BE2C (cell line): Measurements from ENCODE around the gene POFUT1.
A peak's percentile ranks its signal among the peaks of the same experiment; 100 is the strongest.

Experiments
- DNase-seq: peaks from one replicate; pipeline ENCODE4 v3.0.0-alpha.2; 2020
- H3K27me3 ChIP-seq: fragments of 250-450 bp; sonication (Bioruptor Pico); 2 replicates; pipeline ENCODE4 v1.5.1; 2020; ENCODE audit warnings: mild to moderate bottlenecking
- H3K36me3 ChIP-seq: fragments of 250-450 bp; sonication (Bioruptor Pico); 2 replicates; pipeline ENCODE4 v1.5.1; 2020; ENCODE audit warnings: mild to moderate bottlenecking
- H3K4me1 ChIP-seq: fragments of 250-450 bp; sonication (Bioruptor Pico); 2 replicates; pipeline ENCODE4 v1.5.1; 2020
- H3K4me3 ChIP-seq: 2 replicates; pipeline ENCODE4 v1.5.1; 2011; ENCODE audit warnings: low read depth, low read length
- H3K9me3 ChIP-seq: fragments of 250-450 bp; sonication (Bioruptor Pico); 2 replicates; pipeline ENCODE4 v1.5.1; 2020
- TF ChIP-seq, protein P1 (sequence below): IDR thresholded peaks from 2 replicates; pipeline ENCODE4 v1.5.1; 2012; ENCODE audit warnings: mild to moderate bottlenecking, low read depth, low read length

POFUT1 gene

DNA sequence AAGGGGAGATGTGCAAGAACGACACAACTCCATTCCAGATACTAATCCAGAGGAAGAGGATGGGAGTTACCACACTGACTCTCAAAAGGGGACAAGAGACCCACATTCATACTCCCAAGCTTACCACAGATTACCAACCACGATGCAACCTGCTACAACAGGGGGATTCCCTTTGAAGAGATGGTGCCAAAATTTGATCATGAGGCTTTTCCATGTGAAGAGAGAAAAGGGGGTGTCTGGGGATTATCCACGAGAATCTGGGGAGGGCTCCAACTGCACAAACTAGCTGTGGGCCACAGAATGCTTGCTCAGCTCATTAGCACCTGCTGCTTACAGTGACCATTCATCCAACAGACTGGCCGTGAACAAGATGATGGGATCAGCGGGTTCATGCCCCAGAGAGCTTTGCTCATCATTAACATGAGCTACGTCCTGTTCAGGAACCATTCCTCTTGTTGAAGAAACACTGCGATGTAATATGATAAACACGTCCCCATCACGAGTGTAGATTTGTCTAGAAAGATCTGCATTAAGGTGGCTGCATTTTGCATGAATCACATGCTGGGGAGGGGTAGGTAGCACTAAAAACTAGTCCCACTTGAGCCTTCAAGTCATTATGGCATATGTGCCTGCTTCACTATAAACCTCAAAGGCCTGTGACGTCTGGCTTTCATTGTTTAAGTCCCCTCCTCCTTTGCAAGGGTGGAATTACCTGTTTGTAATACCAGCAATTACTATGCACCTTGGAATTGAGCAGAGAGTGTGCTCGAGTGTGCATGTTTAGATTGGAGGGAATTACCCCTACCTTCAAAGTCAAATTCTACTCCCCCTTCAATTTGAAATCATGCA is 4.1 kb upstream of the POFUT1 start:
- H3K4me3 ChIP-seq, result no peak overlapping the region
- peaks cover 6% of the 10 kb centered on the region; the same call in 1 of the 2 replicates for H3K4me1 ChIP-seq
- TF ChIP-seq, protein P1, sequence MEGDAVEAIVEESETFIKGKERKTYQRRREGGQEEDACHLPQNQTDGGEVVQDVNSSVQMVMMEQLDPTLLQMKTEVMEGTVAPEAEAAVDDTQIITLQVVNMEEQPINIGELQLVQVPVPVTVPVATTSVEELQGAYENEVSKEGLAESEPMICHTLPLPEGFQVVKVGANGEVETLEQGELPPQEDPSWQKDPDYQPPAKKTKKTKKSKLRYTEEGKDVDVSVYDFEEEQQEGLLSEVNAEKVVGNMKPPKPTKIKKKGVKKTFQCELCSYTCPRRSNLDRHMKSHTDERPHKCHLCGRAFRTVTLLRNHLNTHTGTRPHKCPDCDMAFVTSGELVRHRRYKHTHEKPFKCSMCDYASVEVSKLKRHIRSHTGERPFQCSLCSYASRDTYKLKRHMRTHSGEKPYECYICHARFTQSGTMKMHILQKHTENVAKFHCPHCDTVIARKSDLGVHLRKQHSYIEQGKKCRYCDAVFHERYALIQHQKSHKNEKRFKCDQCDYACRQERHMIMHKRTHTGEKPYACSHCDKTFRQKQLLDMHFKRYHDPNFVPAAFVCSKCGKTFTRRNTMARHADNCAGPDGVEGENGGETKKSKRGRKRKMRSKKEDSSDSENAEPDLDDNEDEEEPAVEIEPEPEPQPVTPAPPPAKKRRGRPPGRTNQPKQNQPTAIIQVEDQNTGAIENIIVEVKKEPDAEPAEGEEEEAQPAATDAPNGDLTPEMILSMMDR, result no peak
- H3K9me3 ChIP-seq, result no peaks in the 10 kb centered on the region
- no peak for DNase-seq
- peaks cover 47% of the 10 kb centered on the region for H3K36me3 ChIP-seq
- no peaks in the 10 kb centered on the region for H3K27me3 ChIP-seq

DNA sequence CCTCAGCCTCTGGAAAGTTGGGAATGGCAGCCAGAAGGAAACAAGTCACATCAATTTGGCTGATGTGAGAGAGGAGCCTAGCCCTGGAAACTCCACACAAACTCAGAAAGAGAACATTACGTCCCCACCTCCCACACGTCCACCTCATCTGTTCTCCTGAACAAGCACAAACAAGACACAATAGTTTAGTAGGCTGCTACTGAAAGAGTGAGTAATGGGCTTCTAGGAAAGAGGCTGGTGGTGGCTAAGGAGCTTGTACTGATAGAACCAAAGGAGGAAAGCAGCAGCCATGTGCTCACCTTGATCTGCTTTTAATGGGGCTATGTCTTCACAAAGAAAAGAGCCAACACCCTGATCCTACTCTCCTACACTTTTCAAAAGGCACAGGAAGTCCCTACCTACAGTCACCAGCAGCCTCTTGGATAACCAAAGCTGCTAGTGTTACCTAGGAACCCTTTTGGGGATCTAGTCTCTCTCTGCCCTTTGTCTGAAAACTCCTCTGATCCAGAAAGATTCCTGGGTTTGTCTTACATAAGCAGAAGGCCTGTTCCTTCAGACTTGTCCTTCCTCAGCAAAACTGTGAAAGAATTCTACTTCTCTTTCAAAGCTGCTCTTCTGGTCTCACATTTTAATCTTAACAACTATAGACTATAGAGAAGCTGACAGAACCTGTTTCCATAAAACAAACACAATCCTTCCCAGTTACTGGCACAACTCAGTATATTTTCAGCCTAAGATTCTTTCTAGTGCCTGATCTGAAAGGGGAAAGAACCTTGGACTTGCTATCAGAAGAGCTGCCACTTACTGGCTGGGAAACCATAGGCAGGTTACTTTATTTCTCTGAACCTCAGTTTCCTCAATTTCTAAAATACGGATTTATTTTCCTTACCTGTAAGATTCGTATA is 3.2 kb upstream of the POFUT1 start:
- H3K4me3 ChIP-seq, result no peak overlapping the region
- H3K9me3 ChIP-seq, result no peaks in the 10 kb centered on the region
- DNase-seq, result no peak
- H3K4me1 ChIP-seq, result peaks cover 6% of the 10 kb centered on the region; the same call in 1 of the 2 replicates
- H3K27me3 ChIP-seq, result no peaks in the 10 kb centered on the region
- H3K36me3 ChIP-seq, result peaks cover 38% of the 10 kb centered on the region
- TF ChIP-seq, protein P1, result no peak

DNA sequence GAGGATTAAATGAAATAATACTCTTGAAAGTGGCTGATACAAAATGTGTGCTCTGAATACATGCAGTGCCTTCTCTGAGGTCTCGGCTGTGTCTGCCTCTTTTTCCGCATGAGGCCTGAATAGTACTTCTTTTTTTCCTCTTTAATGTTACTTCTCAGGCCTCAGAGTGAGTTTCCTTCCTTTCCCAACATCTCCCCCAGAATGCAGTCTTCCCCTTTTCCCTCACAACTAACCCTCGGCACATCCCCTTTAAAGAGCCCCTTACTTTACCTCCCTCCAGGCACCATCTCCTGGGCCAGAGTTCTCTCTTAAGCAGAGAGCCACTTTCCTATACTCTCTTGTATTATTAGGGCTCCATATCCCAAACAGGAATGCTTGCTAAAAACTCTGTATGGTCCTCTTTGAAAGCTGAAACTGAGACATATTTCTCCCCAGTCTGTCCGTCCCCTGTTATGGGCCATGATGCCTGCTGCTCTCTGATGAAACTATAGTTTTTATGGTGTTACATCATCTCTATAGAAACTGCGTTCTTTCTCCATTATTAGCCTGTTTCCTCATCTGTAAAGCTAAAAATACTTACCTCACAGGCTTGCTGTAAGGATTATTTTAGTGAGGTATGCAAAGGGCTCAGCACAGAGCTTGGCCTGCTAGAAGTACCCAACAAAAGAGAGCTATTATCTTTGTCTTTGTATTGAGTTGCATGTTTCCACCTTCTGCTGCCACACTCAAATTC is 2.4 kb upstream of the POFUT1 start:
- peak overlapping the region; percentile 100 for H3K4me3 ChIP-seq
- no peaks in the 10 kb centered on the region for H3K9me3 ChIP-seq
- DNase-seq, result no peak
- TF ChIP-seq, protein P1, result no peak
- H3K36me3 ChIP-seq, result peaks cover 33% of the 10 kb centered on the region
- peaks cover 6% of the 10 kb centered on the region; the same call in 1 of the 2 replicates for H3K4me1 ChIP-seq
- H3K27me3 ChIP-seq, result no peaks in the 10 kb centered on the region

DNA sequence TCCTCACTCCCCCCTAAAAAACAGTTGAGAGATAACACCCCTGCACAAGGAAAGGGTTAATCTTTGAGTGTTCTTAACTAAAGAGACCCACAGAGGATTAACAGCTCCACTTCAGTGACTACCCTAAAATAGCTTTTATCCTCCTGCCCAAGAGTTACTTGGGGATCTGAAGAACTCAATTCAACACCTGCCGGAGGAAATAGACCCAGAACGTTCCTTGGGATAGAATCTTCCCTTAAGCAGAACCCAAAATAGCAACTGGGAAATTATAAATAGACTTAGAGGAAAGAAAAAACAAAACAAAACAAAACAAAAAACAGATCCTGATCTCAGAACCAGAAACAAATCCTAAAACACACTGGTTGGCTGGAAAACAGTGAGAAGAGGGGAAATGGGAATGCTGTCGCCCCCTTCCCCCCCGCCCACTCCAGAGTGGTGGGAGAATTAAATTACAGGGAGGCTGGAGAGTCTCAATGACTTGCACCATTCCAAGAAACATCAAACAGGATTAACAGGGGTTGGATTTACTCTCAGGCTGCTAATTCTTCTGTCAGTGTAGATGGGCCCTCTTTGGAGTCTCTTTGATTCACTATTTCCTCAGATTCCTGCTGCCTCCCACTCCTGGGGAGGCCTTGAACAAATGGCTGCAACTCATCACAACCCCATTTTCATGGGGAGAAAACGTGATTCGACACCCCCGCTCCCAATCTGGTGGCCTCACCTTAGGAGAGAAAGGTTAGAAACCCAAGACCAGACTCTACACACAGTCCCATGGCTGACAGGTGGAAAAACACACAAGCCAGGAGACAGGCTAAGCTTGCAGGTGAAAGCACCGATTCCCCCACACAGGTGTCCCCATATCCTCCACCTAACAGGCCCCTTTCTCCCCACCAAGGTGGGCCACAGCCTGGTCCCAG is 1.6 kb upstream of the POFUT1 start:
- Histone ChIP-seq H3K27me3 (no peaks in the 10 kb centered on the region), H3K4me1 (peaks cover 6% of the 10 kb centered on the region; the same call in 1 of the 2 replicates), H3K9me3 (no peaks in the 10 kb centered on the region), H3K4me3 (peak overlapping the region; percentile 100), H3K36me3 (peaks cover 25% of the 10 kb centered on the region)
- DNase-seq, result no peak
- TF ChIP-seq, protein P1, result no peak
